Activated naive CD8-positive, alpha-beta T cell treated with anti-CD3 and anti-CD28 coated beads for 36 hours (primary cell): Measurements from ENCODE around the gene ATG13. TPM values are rescaled to one million over a fixed set of nuclear protein-coding genes. Genes with fewer than 3 reads are reported as not detected.

Experiments used
- DNase-seq: peaks from one replicate; pipeline ENCODE4 v3.0.0; 2021
- H3K27ac Mint-ChIP-seq: one replicate; pipeline ENCODE4 v1.8.0; 2022; ENCODE audit warnings: mild to moderate bottlenecking, moderate library complexity, mixed read lengths
- H3K27me3 Mint-ChIP-seq: one replicate; pipeline ENCODE4 v1.8.0; 2022; ENCODE audit warnings: mild to moderate bottlenecking, mixed read lengths
- H3K36me3 Mint-ChIP-seq: one replicate; pipeline ENCODE4 v1.8.0; 2021; ENCODE audit warnings: mild to moderate bottlenecking, mixed read lengths
- H3K4me1 Mint-ChIP-seq: one replicate; pipeline ENCODE4 v1.8.0; 2021; ENCODE audit warnings: mixed read lengths
- H3K4me3 Mint-ChIP-seq: one replicate; pipeline ENCODE4 v1.8.0; 2022; ENCODE audit warnings: mild to moderate bottlenecking, moderate library complexity, mixed read lengths
- H3K9me3 Mint-ChIP-seq: one replicate; pipeline ENCODE4 v1.8.0; 2022; ENCODE audit warnings: mixed read lengths
- total RNA-seq, 2 experiments: library from RNA; stranded (reverse); gene quantifications; one replicate each; pipeline ENCODE4 v1.2.3, GENCODE V29; 2021

The ATG13 gene
- total RNA-seq, 2 experiments from 2014 or later: 49.2 to 51.4 TPM

GRCh38 chr11:46673713-46674462 lies 56.5 kb downstream of the ATG13 start:
- DNase-seq: no peak
- Mint-ChIP-seq H3K4me1 (peaks cover 64% of the 10 kb centered on the region), H3K27ac (no peak overlapping the region), H3K4me3 (no peak overlapping the region), H3K9me3 (no peaks in the 10 kb centered on the region), H3K27me3 (no peaks in the 10 kb centered on the region), H3K36me3 (peaks cover 20% of the 10 kb centered on the region)

GRCh38 chr11:46674463-46675287 lies 57.3 kb downstream of the ATG13 start:
- H3K27ac Mint-ChIP-seq: peak overlapping the region; percentile 86
- H3K27me3 Mint-ChIP-seq: no peaks in the 10 kb centered on the region
- H3K36me3 Mint-ChIP-seq: peaks cover 15% of the 10 kb centered on the region
- no peaks in the 10 kb centered on the region for H3K9me3 Mint-ChIP-seq
- H3K4me1 Mint-ChIP-seq: peaks cover 59% of the 10 kb centered on the region
- DNase-seq: no peak
- no peak overlapping the region for H3K4me3 Mint-ChIP-seq

GRCh38 chr11:46675288-46675851 lies 58.0 kb downstream of the ATG13 start:
- H3K27ac Mint-ChIP-seq: peak overlapping the region; percentile 86
- no peaks in the 10 kb centered on the region for H3K9me3 Mint-ChIP-seq
- no peaks in the 10 kb centered on the region for H3K27me3 Mint-ChIP-seq
- H3K36me3 Mint-ChIP-seq: peaks cover 10% of the 10 kb centered on the region
- no peak for DNase-seq
- H3K4me1 Mint-ChIP-seq: peaks cover 53% of the 10 kb centered on the region
- H3K4me3 Mint-ChIP-seq: no peak overlapping the region

- peaks cover 48% of the 10 kb centered on the region for H3K4me1 Mint-ChIP-seq
These were observed 58.6 kb downstream of the ATG13 start for GRCh38 chr11:46675949-46676348.

GRCh38 chr11:46676436-46677158 lies 59.2 kb downstream of the ATG13 start:
- Mint-ChIP-seq H3K4me3 (no peak overlapping the region), H3K36me3 (peaks cover 10% of the 10 kb centered on the region), H3K9me3 (no peaks in the 10 kb centered on the region), H3K27ac (no peak overlapping the region), H3K4me1 (peaks cover 43% of the 10 kb centered on the region), H3K27me3 (no peaks in the 10 kb centered on the region)
- DNase-seq: no peak

More at GRCh38 chr11:46675949-46676348, 58.6 kb downstream of the ATG13 start:
- Mint-ChIP-seq H3K27ac (no peak overlapping the region), H3K4me3 (no peak overlapping the region), H3K27me3 (no peaks in the 10 kb centered on the region), H3K9me3 (no peaks in the 10 kb centered on the region), H3K36me3 (peaks cover 10% of the 10 kb centered on the region)
- no peak for DNase-seq

- Mint-ChIP-seq H3K4me1 (peaks cover 37% of the 10 kb centered on the region), H3K36me3 (peaks cover 7% of the 10 kb centered on the region), H3K9me3 (no peaks in the 10 kb centered on the region), H3K27ac (peak overlapping the region; percentile 37), H3K4me3 (no peak overlapping the region), H3K27me3 (no peaks in the 10 kb centered on the region)
- no peak for DNase-seq
These were observed 59.8 kb downstream of the ATG13 start for GRCh38 chr11:46677169-46677568.

- Mint-ChIP-seq H3K36me3 (no peaks in the 10 kb centered on the region), H3K4me1 (peaks cover 31% of the 10 kb centered on the region), H3K4me3 (no peak overlapping the region), H3K27me3 (no peaks in the 10 kb centered on the region), H3K9me3 (no peaks in the 10 kb centered on the region), H3K27ac (peak overlapping the region; percentile 22)
- no peak for DNase-seq
These were observed 60.8 kb downstream of the ATG13 start for GRCh38 chr11:46677991-46678740.

GRCh38 chr11:46678741-46679130 lies 61.4 kb downstream of the ATG13 start:
- no peaks in the 10 kb centered on the region for H3K27me3 Mint-ChIP-seq

GRCh38 chr11:46679241-46680163 lies 62.1 kb downstream of the ATG13 start:
- Mint-ChIP-seq H3K9me3 (no peaks in the 10 kb centered on the region), H3K27ac (no peak overlapping the region), H3K36me3 (no peaks in the 10 kb centered on the region), H3K4me1 (peaks cover 21% of the 10 kb centered on the region), H3K4me3 (no peak overlapping the region), H3K27me3 (no peaks in the 10 kb centered on the region)
- DNase-seq: no peak

More at GRCh38 chr11:46678741-46679130, 61.4 kb downstream of the ATG13 start:
- Mint-ChIP-seq H3K4me1 (peaks cover 25% of the 10 kb centered on the region), H3K4me3 (no peak overlapping the region), H3K36me3 (no peaks in the 10 kb centered on the region), H3K9me3 (no peaks in the 10 kb centered on the region), H3K27ac (no peak overlapping the region)
- DNase-seq: no peak

- Mint-ChIP-seq H3K36me3 (no peaks in the 10 kb centered on the region), H3K4me3 (no peak overlapping the region), H3K4me1 (peaks cover 14% of the 10 kb centered on the region), H3K9me3 (no peaks in the 10 kb centered on the region), H3K27ac (no peak overlapping the region), H3K27me3 (no peaks in the 10 kb centered on the region)
- no peak for DNase-seq
These were observed 62.9 kb downstream of the ATG13 start for GRCh38 chr11:46680164-46680760.

- Mint-ChIP-seq H3K27me3 (no peaks in the 10 kb centered on the region), H3K4me3 (no peak overlapping the region), H3K27ac (no peak overlapping the region), H3K9me3 (no peaks in the 10 kb centered on the region), H3K4me1 (peaks cover 11% of the 10 kb centered on the region), H3K36me3 (no peaks in the 10 kb centered on the region)
- DNase-seq: no peak
These were observed 63.5 kb downstream of the ATG13 start for GRCh38 chr11:46680815-46681214.

GRCh38 chr11:46681814-46682213 lies 64.5 kb downstream of the ATG13 start:
- H3K27me3 Mint-ChIP-seq: no peaks in the 10 kb centered on the region
- H3K4me3 Mint-ChIP-seq: no peak overlapping the region
- H3K27ac Mint-ChIP-seq: no peak overlapping the region
- peaks cover 8% of the 10 kb centered on the region for H3K4me1 Mint-ChIP-seq
- no peak for DNase-seq
- no peaks in the 10 kb centered on the region for H3K9me3 Mint-ChIP-seq
- no peaks in the 10 kb centered on the region for H3K36me3 Mint-ChIP-seq
